ENCODE measurements around the gene NDST1. TPM values are rescaled to one million over a fixed set of nuclear protein-coding genes. Genes with fewer than 3 reads are reported as not detected.

NDST1 gene
- total and polyA plus RNA-seq, 2 of the 8 experiments (the other 6 are each of a cell fraction or from before 2014, with no cell fraction given): 27.0 to 72.0 TPM

- Histone ChIP-seq H3K4me3 (ENCODE audit: extremely low read depth in 1 of 4, insufficient read depth in 2 of 4, low read depth in 3 of 4, low read length in 4 of 4) (no peak overlapping the region), H3K23me2 (ENCODE audit: low read depth, low read length) (no peaks in the 10 kb centered on the region), H3K79me1 (ENCODE audit: low read depth, low read length) (no peaks in the 10 kb centered on the region), H2AK5ac (ENCODE audit: low read depth, low read length) (no peak overlapping the region), H3K23ac (ENCODE audit: insufficient read length) (peak overlapping the region; percentile 34), H4K91ac (replicated peaks; ENCODE audit: insufficient read length, low read length) (no peak overlapping the region), H3K14ac (ENCODE audit: insufficient read length) (no peak overlapping the region), H2BK12ac (ENCODE audit: low read depth, low read length) (no peak overlapping the region), H3K79me2 (ENCODE audit: control insufficient read depth in 1 of 2, insufficient read depth in 2 of 2, low read length in 2 of 2) (no peaks in the 10 kb centered on the region), H3K56ac (replicated peaks; ENCODE audit: insufficient read length, low read depth, low read length) (no peak overlapping the region), H2AFZ (ENCODE audit: low read length) (no peak overlapping the region), H4K5ac (ENCODE audit: insufficient read length, low read depth, low read length) (no peak overlapping the region), H3K9ac (replicated peaks in 1 of 4; ENCODE audit: extremely low read depth in 1 of 4, low read depth in 3 of 4, low read length in 3 of 4) (no peak overlapping the region), H2BK120ac (replicated peaks; ENCODE audit: low read depth, low read length) (no peak overlapping the region), H3K27me3 (replicated peaks in 1 of 4; ENCODE audit: control insufficient read depth in 3 of 4, extremely low read depth in 1 of 4, insufficient read depth in 3 of 4, low read length in 3 of 4) (no peaks in the 10 kb centered on the region), H3K27ac (ENCODE audit: low read depth, low read length) (no peak overlapping the region), H2BK20ac (ENCODE audit: low read length) (no peak overlapping the region), H4K8ac (ENCODE audit: extremely low read depth, insufficient read depth, low read length) (no peak overlapping the region), H3K4me2 (ENCODE audit: insufficient read depth in 1 of 2, low read depth in 2 of 2, low read length in 2 of 2) (no peak overlapping the region), H3K18ac (ENCODE audit: extremely low read depth, low read length) (no peak overlapping the region), H3K36me3 (ENCODE audit: control insufficient read depth in 2 of 4, insufficient read depth in 4 of 4, low read length in 3 of 4) (no peaks in the 10 kb centered on the region), H2BK5ac (ENCODE audit: low read depth, low read length) (0 out of 2 replicates have a peak overlapping the region, but pooled peaks have one; percentile 5), H2BK15ac (ENCODE audit: low read length) (no peak overlapping the region), H3K4ac (replicated peaks; ENCODE audit: insufficient read length, low read depth, low read length) (no peak overlapping the region), H4K20me1 (replicated peaks in 1 of 2; ENCODE audit: control insufficient read depth in 1 of 2, insufficient read depth in 2 of 2, low read length in 2 of 2) (peaks cover 0 to 2% of the 10 kb centered on the region in 2 experiments), H3K4me1 (replicated peaks in 1 of 4; ENCODE audit: control insufficient read depth in 3 of 4, insufficient read depth in 4 of 4, low read length in 3 of 4) (peaks cover 0 to 2% (median 0%) of the 10 kb centered on the region in 4 experiments; a peak in 1 of 7 replicates), H3K9me3 (ENCODE audit: insufficient read depth in 2 of 2, low read depth in 1 of 2, low read length in 1 of 2) (no peaks in the 10 kb centered on the region)
- ChIA-PET POLR2A (ENCODE audit: partially characterized antibody) (interaction anchor here (0.7 to 1.8 kb wide), 3 partner anchors 9 to 133 kb away, joined by 3 to 6 read pairs (median 5); no protein-coding TSS in a partner anchor), CTCF (ENCODE audit: partially characterized antibody) (interaction anchor here (0.9 to 4.5 kb wide), 17 partner anchors 9 to 268 kb away, joined by 3 to 28 read pairs (median 4); partner anchors contain the start of gene RPS14)
- DNase-seq (ENCODE audit: low read depth in 1 of 2, low spot score in 2 of 2) (no peak), FAIRE-seq (no peak)
- 90% methylated on average over 16 of the region's 16 CpGs; no CpG with 5 or more reads in 1 of the 2 experiments for WGBS, 2 experiments (ENCODE audit: extremely low coverage in 1 of 2, insufficient coverage in 1 of 2, insufficient read length in 1 of 2, insufficient replicate concordance in 2 of 2, low coverage in 1 of 2, low lambda C conversion rate in 2 of 2, missing lambda C conversion rate in 1 of 2)
- no peak for TF ChIP-seq HDAC6 (IDR thresholded peaks at IDR 0.05; ENCODE audit: low read depth, low read length)
- TF ChIP-seq E2F6 (IDR thresholded peaks at IDR 0.05): no peak
- no peak for TF ChIP-seq TAF1 (IDR thresholded peaks at IDR 0.05; ENCODE audit: low read depth, low read length)
- no peak for TF ChIP-seq TCF12 (IDR thresholded peaks at IDR 0.05; ENCODE audit: low read depth, low read length)
- no peak for TF ChIP-seq KDM4A (IDR thresholded peaks at IDR 0.05; ENCODE audit: low read depth, low read length, severe bottlenecking)
- no peak for TF ChIP-seq MAX (IDR thresholded peaks at IDR 0.05)
- TF ChIP-seq CREB1 (IDR thresholded peaks at IDR 0.05): no peak
- TF ChIP-seq CEBPB (IDR thresholded peaks at IDR 0.05; ENCODE audit: low read depth, low read length): no peak
- no peak for TF ChIP-seq RNF2 (IDR thresholded peaks at IDR 0.05; ENCODE audit: borderline replicate concordance, low read depth, low read length, missing control alignments, poor library complexity, severe bottlenecking)
Measured at GRCh38 chr5:150578781-150579461, 71.0 kb downstream of the NDST1 start.
